Measurements from ENCODE around the gene MPHOSPH9.
"Not testable (repeated sequence)": the region's sequence is repeated elsewhere in the genome, so short reads cannot be mapped to it uniquely, and the experiment has no call there.

The MPHOSPH9 gene

DNA sequence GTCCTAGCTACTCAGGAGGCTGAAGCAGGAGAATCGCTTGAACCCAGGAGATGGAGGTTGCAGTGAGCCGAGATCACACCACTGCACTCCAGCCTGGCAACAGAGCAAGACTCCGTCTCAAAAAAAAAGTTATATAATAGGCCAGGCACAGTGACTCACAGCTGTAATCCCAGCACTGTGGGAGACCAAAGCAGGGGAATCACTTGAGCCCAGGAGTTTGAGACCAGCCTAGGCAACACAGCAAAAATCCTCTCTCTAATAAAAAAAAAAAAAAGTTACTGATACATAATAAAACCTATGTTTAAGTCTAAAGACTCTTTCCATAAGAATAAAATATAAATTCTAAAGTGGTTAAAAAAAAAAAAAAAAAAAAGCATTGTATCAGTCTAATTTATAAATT, 26.1 kb downstream of the MPHOSPH9 start:
- DNase-seq: not testable (repeated sequence)

DNA sequence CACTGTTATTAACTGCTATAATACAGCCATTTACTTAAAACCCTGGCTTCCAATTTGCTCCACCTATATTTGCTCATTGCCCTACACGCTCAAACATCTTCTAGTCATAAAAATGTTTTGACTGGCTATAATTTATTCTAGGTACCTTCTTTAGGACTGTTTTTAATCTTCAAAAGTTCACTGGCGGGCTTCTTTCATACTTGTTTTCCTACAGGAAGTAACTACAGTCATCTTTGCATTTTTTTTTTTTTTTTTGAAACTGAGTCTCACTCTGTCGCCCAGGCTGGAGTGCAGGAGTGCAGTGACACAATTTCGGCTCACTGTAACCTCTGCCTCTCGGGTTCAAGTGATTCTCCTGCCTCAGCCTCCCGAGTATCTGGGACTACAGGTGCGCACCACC, 32.5 kb downstream of the MPHOSPH9 start:
- no peak for DNase-seq

DNA sequence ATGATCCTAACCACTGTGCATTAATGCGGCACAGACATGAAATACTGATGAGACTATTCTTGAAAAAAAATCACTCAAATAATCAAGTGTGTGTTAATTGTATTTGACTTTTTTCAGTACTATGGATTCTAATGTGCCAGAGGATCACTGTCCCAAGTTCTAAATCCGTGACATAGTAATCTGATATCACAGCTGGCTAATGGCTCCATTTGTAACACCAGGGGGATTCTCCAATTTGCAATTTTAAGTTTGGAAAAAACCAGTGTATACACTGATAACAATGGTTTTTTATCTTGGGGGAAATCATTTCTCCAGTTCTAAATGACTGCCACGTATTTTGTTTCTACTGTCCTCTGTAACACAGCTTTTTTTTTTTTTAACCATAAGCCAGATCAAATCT, 33.0 kb downstream of the MPHOSPH9 start:
- DNase-seq: no peak

DNA sequence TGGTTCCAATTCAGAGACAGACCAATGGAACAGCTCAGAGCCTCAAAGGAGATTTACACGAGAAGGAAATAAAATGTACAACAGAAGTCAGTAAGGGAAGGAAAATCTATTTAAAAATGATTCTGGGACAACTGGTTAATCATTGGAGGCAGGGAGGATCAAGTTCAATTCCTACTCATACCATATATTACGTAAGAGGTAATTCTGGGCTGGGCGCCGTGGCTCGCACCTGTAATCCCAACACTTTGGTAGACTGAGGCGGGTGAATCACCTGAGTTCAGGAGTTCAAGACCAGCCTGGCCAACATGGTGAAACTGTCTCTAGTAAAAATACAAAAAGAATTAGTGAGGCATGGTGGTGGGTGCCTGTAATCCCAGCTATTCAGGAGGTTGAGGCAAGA, 45.3 kb downstream of the MPHOSPH9 start:
- DNase-seq: no peak

DNA sequence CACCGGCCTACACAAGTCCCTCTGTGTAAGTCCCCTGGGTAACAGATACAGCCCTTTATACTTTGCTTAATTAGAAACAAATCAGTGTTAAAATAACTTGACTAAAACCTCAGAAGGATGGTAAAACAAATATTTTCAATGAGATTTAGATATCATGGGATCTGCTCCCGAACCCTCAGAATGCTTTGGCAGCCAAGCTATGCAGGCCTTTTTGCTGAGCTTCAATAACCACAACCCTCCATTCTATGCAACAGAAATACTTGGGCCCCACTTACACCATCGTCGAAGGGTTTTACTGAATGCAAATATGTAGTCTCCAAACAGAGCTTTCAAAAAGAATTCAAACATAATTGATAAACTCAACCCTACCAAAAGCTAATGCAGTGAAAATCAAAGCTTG, 52.8 kb downstream of the MPHOSPH9 start:
- no peak for DNase-seq

DNA sequence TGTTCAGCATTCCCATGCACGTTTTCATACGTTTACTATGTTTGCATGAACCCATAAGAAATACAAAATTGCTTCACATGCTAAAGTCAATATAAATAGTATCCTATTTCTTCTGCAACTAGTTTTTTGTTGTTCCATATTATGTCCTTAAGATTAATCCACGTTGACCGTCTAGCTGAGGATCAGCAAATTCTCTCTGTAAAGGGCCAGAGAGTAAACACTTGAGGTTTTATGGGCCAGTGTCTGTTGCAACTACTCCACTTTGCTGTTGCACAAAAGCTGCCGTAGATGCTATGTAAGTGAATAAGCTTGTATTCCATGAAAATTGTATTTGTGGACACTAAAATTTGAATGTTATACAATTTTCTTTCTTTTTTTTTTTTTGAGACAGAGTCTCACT, 61.0 kb downstream of the MPHOSPH9 start:
- no peak for DNase-seq

DNA sequence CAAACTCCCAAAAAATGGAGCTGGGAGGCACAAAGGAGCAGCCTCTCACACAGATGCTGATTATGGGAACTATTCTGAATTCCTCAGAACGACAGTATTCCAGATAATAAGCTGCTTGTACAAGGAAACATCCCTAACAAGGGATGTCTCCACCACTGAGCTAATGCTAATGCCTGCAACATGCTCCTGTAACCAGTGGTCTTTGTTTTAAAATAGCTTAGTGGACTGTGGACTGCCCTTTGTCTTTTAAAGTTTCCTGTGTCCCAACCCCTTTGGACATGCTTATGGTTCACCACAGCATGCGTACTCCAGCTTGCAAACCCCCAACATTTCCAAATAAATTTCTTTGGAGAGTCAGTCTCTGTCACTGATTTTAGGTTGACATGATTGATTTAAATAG, 65.6 kb downstream of the MPHOSPH9 start:
- no peak for DNase-seq

DNA sequence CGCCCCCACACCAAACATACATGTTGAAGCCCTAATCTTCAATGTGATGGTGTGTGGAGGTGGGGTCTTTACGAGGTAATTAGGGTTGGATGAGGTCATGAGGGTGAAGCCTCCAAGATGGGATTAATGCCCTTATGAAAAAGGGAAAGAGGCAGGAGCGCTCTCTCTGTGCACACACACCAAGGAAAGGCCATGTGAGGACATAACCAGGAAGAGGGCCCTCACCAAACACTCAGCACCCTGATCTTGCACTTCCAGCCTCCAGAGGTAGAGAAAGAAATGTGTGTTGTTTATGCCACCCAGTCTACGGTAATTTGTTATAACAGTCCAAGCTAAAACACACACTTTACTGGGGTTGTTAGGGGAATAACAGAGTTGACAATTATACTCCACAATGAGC, 67.4 kb downstream of the MPHOSPH9 start:
- no peak for DNase-seq

DNA sequence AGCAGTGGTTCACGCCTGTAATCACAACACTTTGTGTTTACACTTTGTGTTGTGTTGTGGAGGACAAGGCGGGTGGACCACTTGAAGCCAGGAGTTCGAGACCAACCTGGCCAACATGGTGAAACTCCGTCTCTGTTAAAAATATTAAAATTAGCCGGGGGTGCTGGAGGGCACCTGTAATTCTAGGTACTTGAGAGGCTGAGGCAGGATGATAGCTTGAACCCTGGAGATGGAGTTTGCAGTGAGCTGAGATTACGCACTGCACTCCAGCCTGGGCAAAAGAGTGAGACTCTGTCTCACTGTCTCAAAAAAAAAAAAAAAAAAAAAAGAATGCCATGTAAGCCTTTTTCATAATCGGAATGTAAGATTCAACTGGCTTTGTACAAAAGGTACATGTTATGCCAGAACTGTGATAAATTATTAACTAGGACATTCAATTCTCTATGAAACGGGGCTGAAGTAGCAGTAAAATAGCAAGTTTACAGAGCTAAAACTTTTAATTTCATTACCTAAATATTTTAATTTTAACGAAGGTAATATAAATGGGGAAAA, 68.2 kb downstream of the MPHOSPH9 start:
- DNase-seq: no peak

DNA sequence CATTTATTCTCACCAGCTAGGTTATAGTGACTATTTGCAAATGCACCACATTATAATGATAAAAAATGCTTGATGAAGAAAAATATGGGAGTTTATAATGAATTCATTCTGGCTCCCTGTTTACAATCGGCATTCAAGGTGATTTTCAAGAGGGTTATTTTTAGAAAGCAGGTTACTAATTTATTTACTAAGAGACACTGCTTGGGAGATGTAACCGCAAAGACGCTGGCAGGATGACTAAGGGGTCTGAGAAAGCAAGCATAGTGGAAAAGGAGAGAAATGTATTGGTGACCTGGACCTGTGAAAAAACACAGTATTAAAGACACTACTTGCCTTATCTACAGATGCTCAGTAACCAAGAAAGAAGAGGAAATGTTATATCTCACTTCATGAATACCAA, 68.7 kb downstream of the MPHOSPH9 start:
- DNase-seq: no peak

DNA sequence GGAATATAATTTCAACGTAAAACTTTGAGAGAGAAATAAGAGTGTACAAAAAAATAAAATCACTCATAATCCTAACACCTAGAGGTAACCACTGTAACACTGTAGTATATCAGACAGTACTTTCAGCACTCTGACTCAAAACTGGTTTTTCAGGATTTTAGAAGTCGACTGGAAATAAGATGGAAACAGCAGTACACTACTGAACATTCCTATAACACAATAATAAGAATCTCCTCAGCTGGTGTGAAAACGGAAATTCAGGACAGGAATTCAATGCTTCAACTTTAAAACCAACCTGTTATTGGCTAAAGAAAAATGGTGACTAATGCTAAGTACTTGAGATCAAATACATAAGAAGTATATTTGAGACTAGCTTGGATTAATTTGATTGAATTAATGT, 69.7 kb downstream of the MPHOSPH9 start:
- DNase-seq: no peak

DNA sequence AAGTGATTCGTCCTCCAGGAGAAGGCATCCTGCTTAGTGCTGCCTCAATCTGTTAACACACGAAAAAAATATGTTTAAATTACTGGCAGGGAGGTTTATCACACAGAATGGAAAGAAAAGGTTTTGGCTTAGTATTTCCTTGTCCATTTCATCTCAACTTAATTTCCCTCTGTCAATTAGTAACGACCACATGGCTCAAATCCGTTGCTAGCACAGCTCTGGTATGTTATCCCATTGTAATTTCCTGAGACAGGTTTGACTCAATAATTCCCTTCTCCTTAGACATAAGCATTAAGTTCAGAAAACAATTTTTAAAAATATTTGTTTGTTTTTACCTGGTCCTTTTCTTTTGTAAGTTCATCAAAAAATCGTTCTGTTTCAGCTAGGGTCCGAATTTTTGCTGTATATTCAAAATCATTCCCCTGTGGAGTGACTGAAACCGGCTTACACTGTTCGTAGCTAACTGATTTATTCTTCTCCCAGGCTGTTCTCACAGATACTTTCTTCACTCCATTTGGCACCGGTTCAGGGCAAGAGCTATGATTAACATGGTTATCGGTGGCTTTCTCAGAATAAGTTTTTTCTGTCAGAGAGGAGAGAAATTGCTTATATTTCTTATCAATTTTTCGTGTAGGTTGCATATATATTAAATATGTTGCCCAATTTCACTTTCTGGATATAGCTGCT, 72.0 kb downstream of the MPHOSPH9 start:
- no peak for DNase-seq

DNA sequence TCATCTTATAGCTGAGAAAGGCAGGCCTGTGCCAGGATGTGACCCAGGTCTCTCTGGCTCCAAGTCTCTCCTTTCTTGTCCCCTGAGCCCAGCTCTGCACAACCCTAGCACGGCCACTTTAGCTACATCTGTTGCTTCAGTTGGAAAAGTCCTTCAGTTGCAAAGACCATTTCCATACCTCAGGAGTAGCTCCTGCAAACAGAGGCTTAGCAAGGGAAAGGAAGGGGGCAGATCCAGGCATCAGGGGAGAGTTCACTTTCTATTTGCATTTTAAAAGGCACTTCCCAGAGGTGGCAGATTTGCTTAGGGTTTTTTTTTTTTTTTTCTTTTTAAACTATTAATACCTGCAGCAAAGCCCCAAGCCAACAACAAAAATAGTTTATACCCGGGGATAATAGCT, 79.0 kb downstream of the MPHOSPH9 start:
- no peak for DNase-seq

DNA sequence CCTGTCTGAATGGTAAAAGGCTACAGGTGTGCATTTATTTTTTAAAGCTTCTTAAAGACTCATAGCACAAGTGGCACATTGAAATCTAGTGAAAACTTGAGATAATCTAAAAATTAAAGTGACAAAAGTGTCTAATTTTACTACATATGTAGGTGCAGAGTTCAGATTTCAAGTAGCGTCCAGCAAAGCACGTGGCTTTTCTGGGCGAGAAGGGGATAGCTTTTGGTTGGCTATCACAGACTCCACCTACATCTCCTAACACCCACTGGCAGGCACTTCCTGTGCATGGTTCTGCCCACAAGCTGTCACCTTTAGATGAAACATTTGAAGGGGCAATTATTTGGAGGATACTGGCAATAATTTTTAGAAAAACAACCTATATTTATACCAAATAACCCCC, 80.1 kb downstream of the MPHOSPH9 start:
- DNase-seq: no peak

DNA sequence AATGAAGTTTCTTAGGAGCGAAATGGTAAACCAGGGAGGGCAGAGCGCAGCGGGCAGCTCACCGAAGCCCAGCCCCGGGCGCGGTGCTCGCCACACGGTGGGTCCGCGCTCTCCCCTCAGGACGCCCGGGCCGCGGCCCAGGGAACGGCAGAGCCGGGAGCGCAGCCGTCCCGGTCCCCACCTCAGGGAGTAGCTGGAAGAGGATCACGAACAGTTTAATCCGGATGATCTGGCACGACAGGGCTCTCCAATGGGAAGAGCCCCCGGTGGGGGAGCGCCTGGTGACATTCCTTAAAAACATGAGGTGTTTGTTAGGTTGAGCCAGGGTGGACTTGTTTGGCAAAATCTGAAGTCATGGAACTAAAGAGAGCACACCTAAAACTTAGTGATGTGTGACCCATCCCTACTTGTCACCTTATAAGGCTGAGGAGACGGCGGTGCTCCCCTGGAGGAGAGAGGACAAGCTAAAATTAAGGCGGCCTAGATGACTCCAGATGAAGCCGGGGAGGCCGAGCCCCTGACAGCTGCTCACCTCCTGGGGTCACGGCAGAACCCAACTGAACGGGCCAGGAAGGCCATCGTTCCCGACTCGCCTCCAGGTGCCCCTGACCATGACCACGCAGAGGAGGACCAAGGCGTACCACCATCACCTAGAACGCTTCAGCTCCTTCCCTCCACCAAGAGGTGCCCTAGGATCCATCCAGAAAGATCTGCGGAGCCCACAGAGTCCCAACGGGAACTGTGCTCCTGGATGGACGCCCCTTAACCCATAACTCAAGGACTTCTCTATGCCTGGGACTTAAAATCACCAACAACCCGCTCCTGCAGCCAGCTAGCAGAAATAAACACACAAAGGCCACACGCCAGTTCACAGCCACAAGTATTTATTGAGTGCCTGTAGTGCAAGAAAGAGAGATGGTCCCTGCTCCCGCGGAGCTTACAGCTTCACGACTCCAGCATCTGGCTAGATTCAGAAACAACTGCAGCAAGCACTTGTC, 81.2 kb downstream of the MPHOSPH9 start:
- DNase-seq: peak; percentile 21

DNA sequence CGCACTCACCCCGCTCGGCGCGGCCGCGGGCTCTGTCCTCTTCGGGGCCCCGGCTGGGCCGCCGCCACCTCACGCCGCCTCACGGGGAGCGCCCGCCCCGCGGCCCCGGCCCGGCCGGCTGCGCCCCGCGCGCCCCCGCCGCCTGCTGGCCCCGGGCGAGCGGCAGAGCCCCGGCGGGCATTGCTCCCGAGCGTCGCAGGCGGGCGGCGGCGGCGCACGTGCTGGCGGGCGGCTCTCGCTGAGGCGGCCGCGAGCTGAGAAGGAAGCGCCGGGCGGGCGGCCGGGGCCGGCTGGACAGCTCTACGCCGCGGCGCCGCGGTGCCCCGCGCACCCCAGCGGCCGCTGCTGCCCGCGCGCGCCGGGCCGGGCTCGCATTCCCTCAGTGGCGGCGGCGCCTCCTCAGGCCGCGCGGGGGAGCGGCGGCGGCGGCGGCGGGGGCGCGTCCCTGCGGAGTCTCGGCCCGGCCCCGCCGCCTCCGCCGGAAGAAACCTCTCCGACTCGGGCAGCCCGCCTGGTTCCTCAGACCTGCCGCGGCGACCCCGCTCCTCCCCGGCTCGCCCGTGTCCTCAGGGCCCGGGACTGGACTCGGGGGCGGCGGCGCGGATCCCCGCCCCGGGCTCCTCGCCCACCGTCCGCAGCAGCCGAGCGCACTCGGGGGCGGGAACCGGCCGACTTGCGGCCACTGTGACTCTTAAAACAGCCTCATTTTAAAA, 82.0 kb downstream of the MPHOSPH9 start, which contains the start of gene PITPNM2:
PITPNM2 (minus strand) TSS at position 347 of the 713 bp plus-strand sequence. CDS start 116,500 bp downstream, outside the sequence.
- peak; percentile 72 for DNase-seq

DNA sequence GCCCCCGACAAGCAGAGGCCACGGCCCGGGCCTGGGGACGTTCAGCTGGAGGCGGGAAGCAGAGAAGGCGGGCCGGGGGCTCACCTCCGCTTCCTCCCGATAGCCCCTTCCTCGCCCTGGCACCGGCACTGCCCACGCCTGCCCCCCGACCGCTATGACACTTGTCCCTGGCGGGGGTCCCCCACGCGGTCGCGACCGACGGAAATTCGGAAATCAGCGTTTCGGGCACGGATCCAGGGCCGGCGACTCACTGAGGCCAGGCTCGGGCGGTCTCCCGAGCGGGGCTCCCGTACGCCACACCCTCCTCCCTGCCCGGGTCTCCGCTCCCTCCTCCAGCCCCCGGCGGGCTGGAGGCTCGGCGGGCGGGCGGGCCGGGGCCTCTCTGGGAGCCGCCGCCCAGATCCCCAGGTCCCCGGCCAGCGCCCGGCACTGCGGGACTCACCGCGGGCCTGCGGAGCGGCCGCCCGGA, 82.6 kb downstream of the MPHOSPH9 start:
- DNase-seq: peak; percentile 36

DNA sequence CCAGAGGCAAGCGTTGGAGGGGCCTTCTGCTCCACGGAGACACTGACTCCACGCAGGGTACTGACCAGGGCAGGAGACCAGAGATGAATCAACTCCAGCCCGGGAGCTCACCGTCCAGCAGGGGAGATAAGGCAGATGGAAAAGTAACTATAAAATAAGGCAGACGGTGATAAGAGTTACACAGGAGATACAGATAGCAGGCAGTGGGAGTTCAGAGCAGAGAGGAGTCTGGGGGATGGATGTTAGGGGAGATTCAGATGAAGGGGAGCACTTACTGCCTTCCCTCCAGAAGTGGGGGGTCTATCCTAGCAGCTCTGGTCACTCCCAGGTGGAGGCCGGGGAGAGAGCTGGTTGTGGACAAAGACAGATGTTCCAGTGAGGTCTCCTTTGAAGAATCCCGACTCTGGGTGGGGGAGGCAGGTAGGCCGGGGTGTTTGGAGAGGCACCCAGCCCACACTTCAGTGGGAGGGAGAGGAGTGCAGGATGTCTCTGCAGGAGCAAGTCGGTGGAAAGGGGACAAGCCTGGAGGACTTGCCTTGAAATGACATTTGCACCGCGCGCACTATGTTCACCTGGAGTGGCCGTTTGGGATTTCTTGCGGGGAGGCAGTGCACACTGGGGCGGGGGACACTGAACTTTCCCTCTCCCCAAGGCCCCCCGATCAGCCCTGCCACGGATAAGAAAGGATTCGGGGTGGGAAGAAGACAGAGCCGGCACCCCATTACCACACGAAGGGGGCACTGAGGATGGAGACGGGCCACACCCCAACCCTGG, 83.3 kb downstream of the MPHOSPH9 start:
- no peak for DNase-seq

DNA sequence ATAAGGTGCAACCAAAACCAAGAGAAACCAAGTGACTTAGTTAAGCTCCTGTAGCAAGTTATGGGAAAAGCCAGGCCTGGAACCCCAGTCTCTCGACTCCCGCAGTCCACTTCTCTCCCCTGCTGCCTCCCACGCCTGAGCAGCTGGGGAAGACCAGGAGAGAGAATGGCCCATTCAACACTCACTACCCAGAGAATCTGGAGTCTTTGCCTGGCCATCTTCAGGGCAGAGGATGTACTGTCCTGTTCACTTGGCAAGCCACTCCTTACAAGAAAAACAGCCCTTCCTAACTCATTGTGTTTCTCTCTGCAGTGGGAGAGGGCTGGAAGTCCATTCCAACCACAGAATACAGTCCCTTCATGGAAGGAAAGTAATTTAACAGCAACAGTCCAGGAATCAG, 83.9 kb downstream of the MPHOSPH9 start:
- no peak for DNase-seq

DNA sequence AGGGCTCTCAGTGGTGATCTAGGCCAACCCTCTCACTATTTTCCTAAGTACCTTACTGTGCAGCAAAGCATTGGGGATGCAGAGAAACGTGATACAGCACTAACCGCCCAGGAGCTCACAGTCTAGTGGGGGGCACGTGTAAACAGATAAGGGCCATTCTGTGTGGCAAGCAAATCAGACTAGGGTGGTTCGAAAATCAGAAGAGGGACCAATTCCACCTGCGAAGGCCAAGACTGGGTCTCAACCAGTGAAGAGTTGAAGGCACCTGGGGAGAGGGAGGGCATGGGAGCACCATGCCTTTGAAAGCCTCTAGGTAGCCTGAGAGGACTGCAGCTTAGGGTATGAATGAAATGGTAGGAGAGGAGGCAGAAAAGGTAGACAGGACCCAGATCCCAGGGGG, 84.3 kb downstream of the MPHOSPH9 start:
- DNase-seq: no peak

DNA sequence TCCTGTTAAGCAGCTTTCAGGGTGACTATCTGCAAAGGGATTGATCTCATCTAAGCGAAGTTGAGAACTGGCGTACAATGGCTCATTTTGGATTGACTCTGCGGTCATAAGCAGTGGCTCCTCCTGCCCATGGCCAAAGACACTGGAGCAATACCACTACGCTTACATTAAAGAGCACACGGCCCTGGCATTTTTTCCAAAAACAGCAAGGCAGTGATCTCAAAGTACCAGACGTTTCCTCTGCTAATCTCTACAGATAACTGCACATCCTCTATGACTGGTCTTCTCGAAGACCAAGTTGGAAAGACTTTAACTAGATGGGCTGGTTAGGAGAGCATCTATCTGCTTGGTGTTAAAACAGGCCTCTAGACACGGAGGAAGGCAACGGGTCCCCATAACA, 84.7 kb downstream of the MPHOSPH9 start:
- DNase-seq: no peak

DNA sequence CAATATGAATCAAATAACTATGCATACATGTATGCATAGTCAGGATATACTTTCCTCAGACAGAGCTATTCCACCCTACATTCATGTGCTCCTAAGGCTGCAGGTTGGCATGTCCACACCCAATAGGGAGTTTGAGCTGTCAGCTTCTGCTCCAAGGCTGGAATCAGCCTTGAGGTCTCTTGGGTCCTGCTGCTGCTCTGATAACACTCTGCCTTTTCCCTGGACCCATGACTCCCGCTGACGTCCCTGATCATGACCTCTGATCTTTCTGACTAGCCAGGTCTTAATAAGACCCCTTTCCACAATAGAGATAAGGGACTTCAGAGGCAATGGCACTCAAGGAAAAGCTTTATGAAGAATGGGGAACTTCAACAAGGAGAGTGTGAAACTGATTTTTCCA, 87.7 kb downstream of the MPHOSPH9 start:
- DNase-seq: no peak
